Body of pancreas (tissue), 4 donors: ENCODE results near the gene FURIN. TPM values are rescaled to one million over a fixed set of nuclear protein-coding genes. Genes with fewer than 3 reads are reported as not detected.

ENCODE experiments used
- ATAC-seq: fragments of 150-250 bp; one replicate; pipeline ENCODE4 v1.9.1; 2016
- DNase-seq, 4 donors: peaks; one replicate each; pipeline ENCODE4 v3.0.0-alpha.2; 2019
- H3K27ac ChIP-seq, 4 donors: fragments of 200-600 bp; sonication (generic); 1 replicate in 3 of 4; 2 replicates in 1 of 4; pipeline versions ENCODE4 v1.5.1 to v1.6.1; 2016 to 2019; ENCODE audit warnings: mild to moderate bottlenecking in 1 of 4, mixed read lengths in 1 of 4, moderate library complexity in 1 of 4
- H3K27me3 ChIP-seq, 2 donors: fragments of 200-600 bp; sonication (generic); one replicate each; pipeline ENCODE4 v1.6.0; 2016; ENCODE audit warnings: mild to moderate bottlenecking in 1 of 2
- H3K36me3 ChIP-seq, 2 donors: fragments of 200-600 bp; sonication (generic); replicated peaks in 1 of 2; 2 replicates each; pipeline ENCODE4 v1.5.1; 2016; ENCODE audit warnings: low read depth in 2 of 2; ENCODE audit not compliant: insufficient read depth in 1 of 2
- H3K4me1 ChIP-seq: fragments of 200-600 bp; sonication (generic); one replicate; pipeline ENCODE4 v1.6.0; 2016
- H3K4me3 ChIP-seq, 2 donors: fragments of 200-600 bp; sonication (generic); 1 replicate in 1 of 2; 2 replicates in 1 of 2; pipeline ENCODE4 v1.5.1; 2016 to 2019
- H3K9me3 ChIP-seq, 3 donors: fragments of 200-600 bp; sonication (generic); 1 replicate in 2 of 3; 2 replicates in 1 of 3; pipeline ENCODE4 v1.5.1; 2016
- CTCF ChIP-seq, 7 experiments: fragments of 450-650 bp in 4 of 7; fragments of 200-600 bp in 3 of 7; sonication (generic) in 3 of 7; IDR thresholded peaks; one replicate each; pipeline ENCODE4 v1.5.1; 2016 to 2019; ENCODE audit warnings: antibody characterized with exemption in 7 of 7
- POLR2A ChIP-seq, 3 donors: fragments of 450-650 bp; IDR thresholded peaks; one replicate each; pipeline ENCODE4 v1.6.1; 2016; ENCODE audit warnings: antibody characterized with exemption in 3 of 3, mild to moderate bottlenecking in 2 of 3
- WGBS, 2 donors: methylation state at CpG; one replicate each; pipeline ENCODE4 v1.1.5; 2017; 5-methylcytosine and 5-hydroxymethylcytosine counted together
- intact Hi-C: fragments of 100-400 bp; cut with DNase I; formaldehyde crosslinking; loops from one replicate; pipeline ENCODE4 v1.15.1; 2023
- total RNA-seq, 2 donors: library from RNA; depleted of rRNA; stranded (reverse); fragments of >200 nt; gene quantifications; one replicate each; pipeline ENCODE4 v1.1.0, GENCODE V29; 2016

FURIN gene
- total RNA-seq, 2 donors from 2014 or later, result 88.0 to 112 TPM

GRCh38 chr15:90889736-90890456 lies 21.5 kb downstream of the FURIN start:
- no peaks in the 10 kb centered on the region for H3K36me3 ChIP-seq
- TF ChIP-seq POLR2A (IDR thresholded peaks at IDR 0.05), result no peak
- TF ChIP-seq CTCF (IDR thresholded peaks at IDR 0.05), result no peak

GRCh38 chr15:90890839-90891238 lies 22.5 kb downstream of the FURIN start:
- H3K27ac ChIP-seq, result no peak overlapping the region
- peaks cover 6% of the 10 kb centered on the region for H3K4me1 ChIP-seq
- no peak for DNase-seq
- no peaks in the 10 kb centered on the region for H3K36me3 ChIP-seq
- H3K27me3 ChIP-seq, result no peaks in the 10 kb centered on the region
- no peak for ATAC-seq
- intact Hi-C loops, result no loop called here
- no peaks in the 10 kb centered on the region for H3K9me3 ChIP-seq
- TF ChIP-seq POLR2A (IDR thresholded peaks at IDR 0.05) (no peak), CTCF (IDR thresholded peaks at IDR 0.05) (no peak)
- H3K4me3 ChIP-seq, result no peak overlapping the region
- 55 to 78% methylated on average over 7 to 12 of the region's 12 CpGs for WGBS, 2 donors

More at GRCh38 chr15:90889736-90890456, 21.5 kb downstream of the FURIN start:
- WGBS, 2 donors, result 76 to 82% methylated on average over 10 to 26 of the region's 31 CpGs
- ATAC-seq (no peak), DNase-seq (no peak)
- Histone ChIP-seq H3K9me3 (no peaks in the 10 kb centered on the region), H3K4me3 (no peak overlapping the region), H3K27ac (no peak overlapping the region), H3K4me1 (peaks cover 15% of the 10 kb centered on the region), H3K27me3 (no peaks in the 10 kb centered on the region)
- intact Hi-C loops, result loop anchor here (5.0 to 10.0 kb wide), 2 partner anchors 175 to 243 kb away; partner anchors contain the start of gene BLM

- WGBS, 2 donors, result 56 to 72% methylated on average over 5 to 8 of the region's 8 CpGs
- DNase-seq (no peak), ATAC-seq (no peak)
- intact Hi-C loops, result no loop called here
- Histone ChIP-seq H3K4me1 (no peaks in the 10 kb centered on the region), H3K4me3 (no peak overlapping the region), H3K36me3 (no peaks in the 10 kb centered on the region), H3K27ac (no peak overlapping the region), H3K27me3 (no peaks in the 10 kb centered on the region), H3K9me3 (no peaks in the 10 kb centered on the region)
- TF ChIP-seq POLR2A (IDR thresholded peaks at IDR 0.05), result no peak
- no peak for TF ChIP-seq CTCF (IDR thresholded peaks at IDR 0.05)
Measured at GRCh38 chr15:90891346-90891949, 23.1 kb downstream of the FURIN start.

- H3K27ac ChIP-seq, result no peak overlapping the region
- H3K27me3 ChIP-seq, result no peaks in the 10 kb centered on the region
- no peak for TF ChIP-seq POLR2A (IDR thresholded peaks at IDR 0.05)
- TF ChIP-seq CTCF (IDR thresholded peaks at IDR 0.05), result no peak
- no peak overlapping the region for H3K4me3 ChIP-seq
- 75 to 79% methylated on average over 11 of the region's 11 CpGs for WGBS, 2 donors
- DNase-seq, result no peak
- no peaks in the 10 kb centered on the region for H3K9me3 ChIP-seq
- ATAC-seq, result no peak
- no peaks in the 10 kb centered on the region for H3K4me1 ChIP-seq
- intact Hi-C loops, result no loop called here
- H3K36me3 ChIP-seq, result no peaks in the 10 kb centered on the region
Measured at GRCh38 chr15:90892023-90892422, 23.6 kb downstream of the FURIN start.
